Measurements from ENCODE around the gene SIRPG.

- TF ChIP-seq HDAC1 (CRISPR knock-in tag; IDR thresholded peaks at IDR 0.05) = no peak
- TF ChIP-seq POLR2A (IDR thresholded peaks at IDR 0.05; ENCODE audit: insufficient read depth in 1 of 2, low read depth in 2 of 2, low read length in 2 of 2) = no peak
- TF ChIP-seq BCL6 (CRISPR knock-in tag; IDR thresholded peaks at IDR 0.05) = no peak
- no peak for TF ChIP-seq NR2F1 (CRISPR knock-in tag; IDR thresholded peaks at IDR 0.05)
- TF ChIP-seq FOXJ3 (CRISPR knock-in tag; IDR thresholded peaks at IDR 0.05; ENCODE audit: borderline replicate concordance) = no peak
Observed at GRCh38 chr20:1622450-1622849, 35.1 kb downstream of the SIRPG start.
